GM18867 (cell line): ENCODE data around the gene PCDH8.

Experiments
- ATAC-seq: cut with Tn5 transposase; IDR thresholded peaks from one replicate; pipeline ENCODE4 v1.9.1; 2021; ENCODE audit warnings: mild to moderate bottlenecking, moderate library complexity; ENCODE audit not compliant: unreplicated experiment

Gene PCDH8

DNA sequence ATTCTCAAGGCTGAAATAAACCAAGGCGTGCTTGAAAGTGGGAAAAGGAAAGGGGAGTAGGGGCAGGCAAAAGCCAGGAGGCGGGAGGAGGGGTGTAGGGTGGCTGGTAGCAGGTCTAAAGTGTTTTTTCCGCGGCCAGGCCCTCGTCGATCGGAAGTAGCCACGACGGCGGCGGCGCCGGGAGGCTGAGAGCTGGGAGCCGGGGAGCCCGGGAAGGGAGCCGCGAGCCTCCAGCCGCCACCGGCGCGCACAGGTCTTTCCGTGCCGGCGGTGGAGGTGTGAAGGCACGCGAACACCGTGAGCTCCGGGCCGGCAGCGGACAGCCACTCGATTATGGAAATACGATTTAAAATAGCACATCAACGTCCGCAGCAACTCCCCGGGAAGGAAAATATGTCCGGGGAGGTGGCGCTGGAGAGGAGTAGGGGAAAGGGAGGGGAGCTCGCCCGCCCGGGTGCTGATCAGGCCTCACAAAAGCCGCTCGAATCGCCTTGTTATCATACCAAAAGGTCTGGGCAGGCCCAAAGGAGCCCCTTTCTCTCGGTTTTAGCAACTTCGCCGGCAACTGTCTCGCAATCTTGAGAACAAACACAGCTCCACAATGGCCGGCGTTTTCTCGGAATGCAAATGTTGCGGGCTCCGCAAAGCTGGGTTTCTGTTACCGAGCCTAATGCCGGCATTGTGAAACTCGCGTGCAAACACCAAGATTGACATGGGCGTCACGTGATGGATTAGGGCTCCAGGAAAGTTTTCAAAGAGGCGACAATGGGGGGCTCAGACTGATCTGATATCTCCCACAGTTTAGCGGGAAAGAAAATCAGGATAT lies 2.9 kb upstream of the PCDH8 start:
- ATAC-seq = peak; percentile 78

GRCh38 chr13:52850396-52851136 lies 2.1 kb upstream of the PCDH8 start:
- peak; percentile 58 for ATAC-seq

DNA sequence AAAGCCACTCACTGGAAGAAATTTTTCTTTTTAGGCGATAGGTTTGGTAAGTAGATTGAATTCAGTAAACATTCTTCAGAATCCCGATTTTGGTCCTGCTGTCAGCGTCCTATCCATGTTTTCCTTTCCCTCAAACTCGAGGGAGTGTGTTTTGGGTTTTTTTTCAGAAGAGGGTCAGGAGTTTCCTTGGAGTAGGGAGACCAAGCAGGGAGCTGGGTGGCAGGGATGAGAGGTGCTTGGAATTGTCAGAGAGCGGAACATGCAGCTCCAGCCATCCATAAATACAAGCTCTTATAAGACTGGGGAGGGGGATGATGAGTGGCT lies 1.6 kb upstream of the PCDH8 start:
- ATAC-seq = no peak

GRCh38 chr13:52849291-52850071 lies 1.0 kb upstream of the PCDH8 start:
- ATAC-seq = no peak

GRCh38 chr13:52847682-52848432 lies 583 bp downstream of the PCDH8 start:
- ATAC-seq = no peak

- ATAC-seq = no peak
These were observed 1.1 kb downstream of the PCDH8 start for GRCh38 chr13:52847322-52847681.

DNA sequence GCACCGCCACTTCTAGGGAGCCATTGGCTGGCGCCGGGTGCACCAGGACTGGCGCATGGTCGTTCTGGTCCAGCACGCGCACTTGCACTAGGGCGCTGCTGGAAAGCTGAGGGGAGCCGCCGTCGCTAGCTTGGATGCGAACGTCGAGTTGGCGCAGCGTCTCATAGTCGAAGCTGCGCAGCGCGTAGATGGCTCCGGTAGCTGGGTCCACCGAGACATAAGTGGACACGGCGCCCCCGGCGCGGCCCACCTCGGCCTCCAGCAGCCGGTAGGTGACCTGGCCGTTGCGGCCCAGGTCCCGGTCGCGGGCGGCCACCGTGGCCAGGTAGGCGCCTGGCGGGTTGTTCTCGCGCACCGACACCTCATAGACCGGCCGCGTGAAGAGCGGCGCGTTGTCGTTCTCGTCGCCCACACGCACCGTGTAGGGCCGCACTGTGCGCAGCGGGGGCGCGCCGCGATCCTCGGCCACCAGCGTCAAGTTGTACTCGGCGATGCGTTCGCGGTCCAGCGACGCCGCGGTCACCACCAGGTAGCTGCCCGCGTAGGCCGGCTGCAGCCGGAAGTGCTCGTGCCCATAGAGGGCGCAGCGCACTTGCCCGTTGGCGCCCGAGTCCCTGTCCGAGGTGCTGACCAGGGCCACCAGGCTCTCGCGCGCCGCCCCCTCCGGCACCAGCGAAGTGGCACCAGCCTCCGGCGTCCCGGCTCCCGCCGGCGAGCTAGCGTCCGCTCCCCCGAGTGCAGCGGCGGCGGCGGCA lies 1.7 kb downstream of the PCDH8 start:
- no peak for ATAC-seq

DNA sequence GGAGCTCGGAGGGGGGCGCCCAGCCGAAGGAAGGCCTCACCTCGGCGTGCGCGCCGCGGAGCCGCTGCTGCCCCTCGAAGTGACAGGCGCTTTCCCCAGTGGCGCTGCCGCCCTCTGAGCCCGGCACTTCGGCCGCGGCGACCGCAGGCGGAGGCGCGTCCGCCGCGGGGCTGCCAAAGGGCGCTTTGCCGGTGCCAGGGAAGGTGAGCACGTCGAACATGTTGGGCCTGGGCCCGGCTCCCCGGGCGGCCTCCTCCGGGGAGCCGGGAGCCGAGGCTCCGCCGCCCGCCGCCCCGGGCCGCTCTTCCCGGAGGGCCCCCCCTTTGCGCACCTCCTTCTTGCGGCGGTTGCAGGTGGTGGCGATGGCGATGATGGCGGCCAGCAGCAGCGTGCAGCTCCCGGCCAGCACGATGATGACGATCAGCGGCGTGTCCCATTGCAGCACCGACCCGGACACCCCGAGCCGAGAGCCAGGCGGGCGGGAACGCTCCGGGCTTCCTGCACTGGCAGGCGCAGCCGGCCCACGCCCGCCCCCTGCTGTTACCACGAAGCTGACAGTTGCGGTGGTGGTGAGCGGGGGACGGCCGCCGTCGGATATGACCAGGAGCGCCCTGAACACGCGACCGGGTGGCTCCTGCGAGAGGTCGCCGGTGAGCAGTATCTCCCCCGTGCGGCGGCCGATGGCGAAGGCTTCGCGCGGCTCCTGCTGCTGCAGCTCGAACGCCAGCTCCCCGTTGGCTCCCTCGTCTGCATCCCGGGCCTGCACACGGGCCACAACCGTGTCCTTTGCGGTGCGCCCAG lies 2.5 kb downstream of the PCDH8 start:
- ATAC-seq = no peak

GRCh38 chr13:52845334-52845761 lies 3.1 kb downstream of the PCDH8 start:
- ATAC-seq = no peak

DNA sequence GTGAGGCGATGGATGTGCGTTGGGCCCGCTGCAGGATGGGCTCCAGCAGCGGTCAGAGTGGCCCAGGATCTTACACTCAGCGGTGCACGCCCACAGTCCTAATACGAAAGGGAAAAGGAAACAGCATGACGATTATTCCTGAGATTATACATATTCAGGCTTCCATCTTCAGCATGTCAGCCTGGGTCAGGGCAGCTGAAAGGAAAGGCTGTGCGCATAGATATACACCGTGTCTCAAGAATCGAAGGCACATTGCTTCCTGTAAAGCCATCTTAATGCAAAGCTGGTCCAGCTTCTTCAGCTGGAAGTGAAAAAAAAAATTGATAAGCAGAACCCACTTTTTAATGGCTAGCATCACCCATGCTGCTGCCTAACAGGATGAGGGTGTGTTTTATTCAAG lies 3.6 kb downstream of the PCDH8 start:
- ATAC-seq = no peak

DNA sequence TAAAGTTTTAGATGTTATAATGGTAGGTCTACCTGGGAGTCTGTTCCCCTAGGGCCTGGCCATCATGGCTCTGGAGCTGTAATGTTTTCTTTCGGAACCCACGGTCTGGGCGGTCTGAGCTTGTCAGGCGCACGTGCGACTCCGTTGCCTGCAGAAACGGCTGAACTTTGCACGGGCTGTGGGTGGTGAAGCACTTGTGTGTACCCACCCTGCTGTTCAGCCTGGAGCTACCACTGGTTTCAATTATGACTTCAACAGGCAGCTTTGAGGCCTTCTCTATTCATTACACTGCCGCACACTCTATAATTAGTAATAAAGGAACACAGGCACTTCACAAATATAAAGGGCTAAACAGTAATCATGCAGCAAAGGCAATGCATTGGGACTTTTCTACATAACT lies 6.0 kb downstream of the PCDH8 start:
- ATAC-seq = no peak

- no peak for ATAC-seq
These were observed 8.4 kb downstream of the PCDH8 start for GRCh38 chr13:52840066-52840465.

GRCh38 chr13:52838433-52839107 lies 9.9 kb downstream of the PCDH8 start:
- no peak for ATAC-seq

GRCh38 chr13:52837850-52838249 lies 10.6 kb downstream of the PCDH8 start:
- no peak for ATAC-seq

- ATAC-seq = no peak
These were observed 13.2 kb downstream of the PCDH8 start for GRCh38 chr13:52835071-52835839.

- ATAC-seq = no peak
These were observed 15.1 kb downstream of the PCDH8 start for GRCh38 chr13:52833296-52833875.

GRCh38 chr13:52832313-52832712 lies 16.1 kb downstream of the PCDH8 start:
- no peak for ATAC-seq

DNA sequence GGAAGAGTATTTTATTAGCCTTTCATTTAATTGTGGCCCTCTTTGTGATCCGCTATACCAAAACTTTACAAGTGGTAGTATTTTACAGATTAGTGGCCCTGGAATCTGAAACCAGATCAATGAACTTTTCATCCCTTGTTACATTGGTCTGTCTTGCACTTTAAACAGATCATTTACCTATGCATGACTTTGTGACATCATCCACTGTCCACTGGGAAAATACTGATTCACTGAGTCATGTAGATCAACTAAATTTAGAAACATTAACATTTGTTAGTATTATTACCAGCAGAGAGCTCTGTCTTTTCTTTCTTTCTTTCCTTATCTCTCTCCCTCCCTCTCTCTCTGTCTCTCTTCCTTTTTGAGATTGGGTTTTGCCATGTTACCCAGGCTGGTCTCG lies 17.5 kb downstream of the PCDH8 start:
- no peak for ATAC-seq
